Measurements from ENCODE around the gene JAG2. TPM values are rescaled to one million over a fixed set of nuclear protein-coding genes. Genes with fewer than 3 reads are reported as not detected.

Gene JAG2
- total and polyA plus RNA-seq, 10 donors, result 3.0 to 14.3 (median 6.4) TPM

GRCh38 chr14:105138021-105138541 lies 30.5 kb downstream of the JAG2 start:
- peak; percentile 52 for DNase-seq
- TF ChIP-seq POLR2A (IDR thresholded peaks at IDR 0.05), result no peak
- no peak for TF ChIP-seq CTCF (IDR thresholded peaks at IDR 0.05 in 8 of 11, conservative IDR thresholded peaks at IDR 0.05 in 3 of 11)
- no peak for TF ChIP-seq POLR2AphosphoS5 (IDR thresholded peaks at IDR 0.05)

GRCh38 chr14:105137481-105138020 lies 31.0 kb downstream of the JAG2 start:
- intact Hi-C loops (cut with DNase I; ENCODE audit: low total_unique reads), result no loop called here

More at GRCh38 chr14:105138021-105138541, 30.5 kb downstream of the JAG2 start:
- H3K4me1 ChIP-seq, result no peaks in the 10 kb centered on the region
- peaks cover 0 to 31% (median 22%) of the 10 kb centered on the region in 8 donors for H3K9me3 ChIP-seq
- H3K4me3 ChIP-seq, result no peak overlapping the region
- peaks cover 0 to 15% (median 0%) of the 10 kb centered on the region in 7 donors for H3K27me3 ChIP-seq (replicated peaks in 1 of 7)
- no peak overlapping the region for H3K27ac ChIP-seq
- H3K36me3 ChIP-seq, result no peaks in the 10 kb centered on the region
- 87 to 94% (median 92%) methylated on average over 8 to 19 of the region's 19 CpGs for WGBS, 5 donors
- intact Hi-C loops (cut with DNase I; ENCODE audit: low total_unique reads), result no loop called here

GRCh38 chr14:105136401-105137322 lies 31.9 kb downstream of the JAG2 start:
- Histone ChIP-seq H3K4me3 (no peak overlapping the region), H3K27ac (no peak overlapping the region), H3K4me1 (no peaks in the 10 kb centered on the region), H3K9me3 (peaks cover 2 to 41% (median 35%) of the 10 kb centered on the region in 8 donors), H3K27me3 (replicated peaks in 1 of 7) (peaks cover 0 to 20% (median 0%) of the 10 kb centered on the region in 7 donors), H3K36me3 (no peaks in the 10 kb centered on the region)
- DNase-seq, result peak; percentile 57
- no peak for TF ChIP-seq CTCF (IDR thresholded peaks at IDR 0.05 in 8 of 11, conservative IDR thresholded peaks at IDR 0.05 in 3 of 11)
- no peak for TF ChIP-seq POLR2A (IDR thresholded peaks at IDR 0.05)
- TF ChIP-seq POLR2AphosphoS5 (IDR thresholded peaks at IDR 0.05), result no peak
- intact Hi-C loops (cut with DNase I; ENCODE audit: low total_unique reads), result no loop called here
- WGBS, 5 donors, result 80 to 90% (median 81%) methylated on average over 46 to 50 of the region's 50 CpGs

More at GRCh38 chr14:105137481-105138020, 31.0 kb downstream of the JAG2 start:
- 76 to 87% (median 86%) methylated on average over 13 to 14 of the region's 14 CpGs for WGBS, 5 donors
- Histone ChIP-seq H3K36me3 (no peaks in the 10 kb centered on the region), H3K27ac (no peak overlapping the region), H3K9me3 (peaks cover 0 to 34% (median 26%) of the 10 kb centered on the region in 8 donors), H3K27me3 (replicated peaks in 1 of 7) (peaks cover 0 to 15% (median 0%) of the 10 kb centered on the region in 7 donors), H3K4me1 (no peaks in the 10 kb centered on the region), H3K4me3 (no peak overlapping the region)
- peak; percentile 51 for DNase-seq
- no peak for TF ChIP-seq POLR2AphosphoS5 (IDR thresholded peaks at IDR 0.05)
- TF ChIP-seq POLR2A (IDR thresholded peaks at IDR 0.05), result no peak
- TF ChIP-seq CTCF (IDR thresholded peaks at IDR 0.05 in 8 of 11, conservative IDR thresholded peaks at IDR 0.05 in 3 of 11), result no peak

All from spleen (tissue), 11 donors.